ENCODE data around the gene EML6.

DNA sequence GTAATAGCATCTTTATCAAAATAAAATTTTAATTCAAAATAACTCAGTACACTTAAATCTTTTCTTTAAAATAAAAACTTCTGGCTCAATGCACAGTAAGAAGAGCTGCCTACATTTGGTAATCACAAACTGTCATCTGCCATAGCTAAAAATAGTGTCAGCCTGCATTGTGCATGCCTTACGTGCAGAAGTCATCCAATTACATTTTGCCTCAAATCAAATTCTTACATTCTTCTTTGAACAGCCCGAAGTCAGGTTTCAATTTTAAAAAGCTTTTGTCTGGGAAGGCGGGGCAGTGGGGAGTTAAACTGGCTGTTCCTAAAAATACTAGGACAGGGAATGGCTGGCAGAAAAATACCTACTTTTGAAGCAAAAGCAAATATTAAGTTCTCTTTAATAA is 275.7 kb downstream of the EML6 start:
- TF ChIP-seq POLR2A (IDR thresholded peaks at IDR 0.05; ENCODE audit: low read length) (no peak), GATA1 (IDR thresholded peaks at IDR 0.05; ENCODE audit: low read depth, low read length) (no peak)
